AG09309 (cell line): Measurements from ENCODE around the gene TMEM171.

Experiments used
- DNase-seq: peaks from one replicate; pipeline ENCODE4 v3.0.0-alpha.2; 2010; ENCODE audit warnings: low read depth
- H3K4me3 ChIP-seq: 2 replicates; pipeline ENCODE4 v1.5.1; 2011; ENCODE audit warnings: mild to moderate bottlenecking, low read depth, low read length, moderate library complexity; ENCODE audit not compliant: control insufficient read depth
- TF ChIP-seq, protein P1 (sequence below): IDR thresholded peaks from 2 replicates; pipeline ENCODE4 v1.5.1; 2011; ENCODE audit warnings: mild to moderate bottlenecking, low read depth, low read length, inconsistent platforms; ENCODE audit not compliant: insufficient read depth, control insufficient read depth; ENCODE audit errors: missing control alignments

The TMEM171 gene

DNA sequence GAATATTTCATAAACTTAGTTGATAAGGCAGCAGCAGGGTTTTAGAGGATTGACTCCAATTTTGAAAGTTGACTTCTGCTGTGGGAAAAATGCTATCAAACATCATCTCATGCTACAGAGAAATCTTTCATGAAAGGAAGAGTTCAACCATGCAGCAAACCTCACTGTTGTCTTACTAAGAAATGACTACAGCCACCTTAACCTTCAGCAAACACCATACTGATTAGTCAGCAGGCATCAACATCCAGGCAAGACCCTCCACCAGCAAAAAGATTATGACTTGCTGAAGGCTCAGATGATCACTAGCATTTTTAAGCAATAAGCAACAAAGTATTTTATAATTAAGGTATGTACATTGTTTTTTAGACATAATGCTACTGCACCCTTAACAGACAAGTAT, 60.2 kb downstream of the TMEM171 start:
- no peak for DNase-seq
- H3K4me3 ChIP-seq = no peak overlapping the region
- TF ChIP-seq, protein P1, sequence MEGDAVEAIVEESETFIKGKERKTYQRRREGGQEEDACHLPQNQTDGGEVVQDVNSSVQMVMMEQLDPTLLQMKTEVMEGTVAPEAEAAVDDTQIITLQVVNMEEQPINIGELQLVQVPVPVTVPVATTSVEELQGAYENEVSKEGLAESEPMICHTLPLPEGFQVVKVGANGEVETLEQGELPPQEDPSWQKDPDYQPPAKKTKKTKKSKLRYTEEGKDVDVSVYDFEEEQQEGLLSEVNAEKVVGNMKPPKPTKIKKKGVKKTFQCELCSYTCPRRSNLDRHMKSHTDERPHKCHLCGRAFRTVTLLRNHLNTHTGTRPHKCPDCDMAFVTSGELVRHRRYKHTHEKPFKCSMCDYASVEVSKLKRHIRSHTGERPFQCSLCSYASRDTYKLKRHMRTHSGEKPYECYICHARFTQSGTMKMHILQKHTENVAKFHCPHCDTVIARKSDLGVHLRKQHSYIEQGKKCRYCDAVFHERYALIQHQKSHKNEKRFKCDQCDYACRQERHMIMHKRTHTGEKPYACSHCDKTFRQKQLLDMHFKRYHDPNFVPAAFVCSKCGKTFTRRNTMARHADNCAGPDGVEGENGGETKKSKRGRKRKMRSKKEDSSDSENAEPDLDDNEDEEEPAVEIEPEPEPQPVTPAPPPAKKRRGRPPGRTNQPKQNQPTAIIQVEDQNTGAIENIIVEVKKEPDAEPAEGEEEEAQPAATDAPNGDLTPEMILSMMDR = no peak
